GM23338 (cell line): ENCODE measurements around the gene TTC38.

Experiments
- EZH2 ChIP-seq: fragments of 200-600 bp; sonication (generic); IDR thresholded peaks from one replicate; pipeline ENCODE4 v1.8.0; 2017; ENCODE audit warnings: antibody characterized with exemption, mild to moderate bottlenecking, low read depth; ENCODE audit not compliant: unreplicated experiment
- EZH2phosphoT487 ChIP-seq: fragments of 200-600 bp; sonication (generic); IDR thresholded peaks from one replicate; pipeline ENCODE4 v1.8.1; 2018; ENCODE audit warnings: antibody characterized with exemption; ENCODE audit not compliant: unreplicated experiment
- JUNB ChIP-seq: IDR thresholded peaks from one replicate; pipeline ENCODE4 v1.6.1; 2016; ENCODE audit warnings: antibody characterized with exemption; ENCODE audit not compliant: unreplicated experiment
- POLR2AphosphoS5 ChIP-seq: IDR thresholded peaks from 2 replicates; pipeline ENCODE4 v1.6.1; 2016; ENCODE audit warnings: antibody characterized with exemption, low read depth
- ZNF331 ChIP-seq: fragments of 250-450 bp; sonication (Bioruptor Pico); IDR thresholded peaks from 2 replicates; pipeline ENCODE4 v1.5.0; 2020; ENCODE audit warnings: low read depth, mild to moderate bottlenecking, moderate library complexity
- TF ChIP-seq, protein P1 (sequence below), 2 experiments: fragments of 200-600 bp in 1 of 2; sonication (generic) in 1 of 2; conservative IDR thresholded peaks; 2 replicates each; pipeline versions ENCODE4 v1.5.1 to v1.6.1; 2016 to 2017; ENCODE audit warnings: antibody characterized with exemption in 2 of 2, low read depth in 2 of 2, mild to moderate bottlenecking in 2 of 2, moderate library complexity in 1 of 2
- TF ChIP-seq, protein P2 (sequence below): IDR thresholded peaks from one replicate; pipeline ENCODE4 v1.6.1; 2018; ENCODE audit warnings: antibody characterized with exemption; ENCODE audit not compliant: unreplicated experiment
- TF ChIP-seq, protein P3 (sequence below): IDR thresholded peaks from 2 replicates; pipeline ENCODE4 v1.6.1; 2016; ENCODE audit warnings: antibody characterized with exemption

DNA sequence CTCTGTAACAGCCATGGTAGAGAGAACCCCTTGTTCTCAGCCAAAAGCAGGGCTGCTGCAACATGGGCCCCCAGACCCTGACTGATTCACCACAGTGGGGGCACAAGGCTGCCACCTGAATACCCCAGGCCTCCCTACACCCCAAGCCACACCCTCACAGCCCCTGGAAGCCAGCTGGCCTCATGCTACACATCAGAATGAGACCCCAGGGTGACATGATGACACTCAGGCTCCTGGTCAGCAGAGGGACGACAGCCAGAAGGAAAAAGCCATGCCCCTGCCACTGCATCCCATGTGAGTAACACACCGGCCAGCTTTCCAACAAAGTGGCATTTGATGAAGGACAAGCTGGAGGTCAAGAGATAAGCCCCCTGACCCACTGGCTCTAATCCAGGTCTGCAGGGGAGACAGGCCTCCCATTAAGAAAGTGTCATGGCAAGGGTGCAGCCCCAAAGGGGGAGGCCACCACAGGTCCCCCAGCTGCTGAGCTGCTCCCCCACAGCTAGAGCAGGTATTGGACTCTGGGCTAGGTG, 20.3 kb upstream of the TTC38 start:
- TF ChIP-seq, protein P1, sequence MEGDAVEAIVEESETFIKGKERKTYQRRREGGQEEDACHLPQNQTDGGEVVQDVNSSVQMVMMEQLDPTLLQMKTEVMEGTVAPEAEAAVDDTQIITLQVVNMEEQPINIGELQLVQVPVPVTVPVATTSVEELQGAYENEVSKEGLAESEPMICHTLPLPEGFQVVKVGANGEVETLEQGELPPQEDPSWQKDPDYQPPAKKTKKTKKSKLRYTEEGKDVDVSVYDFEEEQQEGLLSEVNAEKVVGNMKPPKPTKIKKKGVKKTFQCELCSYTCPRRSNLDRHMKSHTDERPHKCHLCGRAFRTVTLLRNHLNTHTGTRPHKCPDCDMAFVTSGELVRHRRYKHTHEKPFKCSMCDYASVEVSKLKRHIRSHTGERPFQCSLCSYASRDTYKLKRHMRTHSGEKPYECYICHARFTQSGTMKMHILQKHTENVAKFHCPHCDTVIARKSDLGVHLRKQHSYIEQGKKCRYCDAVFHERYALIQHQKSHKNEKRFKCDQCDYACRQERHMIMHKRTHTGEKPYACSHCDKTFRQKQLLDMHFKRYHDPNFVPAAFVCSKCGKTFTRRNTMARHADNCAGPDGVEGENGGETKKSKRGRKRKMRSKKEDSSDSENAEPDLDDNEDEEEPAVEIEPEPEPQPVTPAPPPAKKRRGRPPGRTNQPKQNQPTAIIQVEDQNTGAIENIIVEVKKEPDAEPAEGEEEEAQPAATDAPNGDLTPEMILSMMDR (conservative IDR thresholded peaks at IDR 0.05; ENCODE audit: low read depth in 2 of 2): no peak
- TF ChIP-seq POLR2AphosphoS5 (no peak), EZH2 (no peak), JUNB (no peak), EZH2phosphoT487 (no peak), ZNF331 (CRISPR knock-in tag) (no peak)
- TF ChIP-seq, protein P2, sequence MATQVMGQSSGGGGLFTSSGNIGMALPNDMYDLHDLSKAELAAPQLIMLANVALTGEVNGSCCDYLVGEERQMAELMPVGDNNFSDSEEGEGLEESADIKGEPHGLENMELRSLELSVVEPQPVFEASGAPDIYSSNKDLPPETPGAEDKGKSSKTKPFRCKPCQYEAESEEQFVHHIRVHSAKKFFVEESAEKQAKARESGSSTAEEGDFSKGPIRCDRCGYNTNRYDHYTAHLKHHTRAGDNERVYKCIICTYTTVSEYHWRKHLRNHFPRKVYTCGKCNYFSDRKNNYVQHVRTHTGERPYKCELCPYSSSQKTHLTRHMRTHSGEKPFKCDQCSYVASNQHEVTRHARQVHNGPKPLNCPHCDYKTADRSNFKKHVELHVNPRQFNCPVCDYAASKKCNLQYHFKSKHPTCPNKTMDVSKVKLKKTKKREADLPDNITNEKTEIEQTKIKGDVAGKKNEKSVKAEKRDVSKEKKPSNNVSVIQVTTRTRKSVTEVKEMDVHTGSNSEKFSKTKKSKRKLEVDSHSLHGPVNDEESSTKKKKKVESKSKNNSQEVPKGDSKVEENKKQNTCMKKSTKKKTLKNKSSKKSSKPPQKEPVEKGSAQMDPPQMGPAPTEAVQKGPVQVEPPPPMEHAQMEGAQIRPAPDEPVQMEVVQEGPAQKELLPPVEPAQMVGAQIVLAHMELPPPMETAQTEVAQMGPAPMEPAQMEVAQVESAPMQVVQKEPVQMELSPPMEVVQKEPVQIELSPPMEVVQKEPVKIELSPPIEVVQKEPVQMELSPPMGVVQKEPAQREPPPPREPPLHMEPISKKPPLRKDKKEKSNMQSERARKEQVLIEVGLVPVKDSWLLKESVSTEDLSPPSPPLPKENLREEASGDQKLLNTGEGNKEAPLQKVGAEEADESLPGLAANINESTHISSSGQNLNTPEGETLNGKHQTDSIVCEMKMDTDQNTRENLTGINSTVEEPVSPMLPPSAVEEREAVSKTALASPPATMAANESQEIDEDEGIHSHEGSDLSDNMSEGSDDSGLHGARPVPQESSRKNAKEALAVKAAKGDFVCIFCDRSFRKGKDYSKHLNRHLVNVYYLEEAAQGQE: no peak
- TF ChIP-seq, protein P3, sequence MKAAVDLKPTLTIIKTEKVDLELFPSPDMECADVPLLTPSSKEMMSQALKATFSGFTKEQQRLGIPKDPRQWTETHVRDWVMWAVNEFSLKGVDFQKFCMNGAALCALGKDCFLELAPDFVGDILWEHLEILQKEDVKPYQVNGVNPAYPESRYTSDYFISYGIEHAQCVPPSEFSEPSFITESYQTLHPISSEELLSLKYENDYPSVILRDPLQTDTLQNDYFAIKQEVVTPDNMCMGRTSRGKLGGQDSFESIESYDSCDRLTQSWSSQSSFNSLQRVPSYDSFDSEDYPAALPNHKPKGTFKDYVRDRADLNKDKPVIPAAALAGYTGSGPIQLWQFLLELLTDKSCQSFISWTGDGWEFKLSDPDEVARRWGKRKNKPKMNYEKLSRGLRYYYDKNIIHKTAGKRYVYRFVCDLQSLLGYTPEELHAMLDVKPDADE: no peak
